HG02763 (cell line): Measurements from ENCODE around the gene CSNK1E.

ENCODE experiments used
- ATAC-seq: cut with Tn5 transposase; IDR thresholded peaks from one replicate; pipeline ENCODE4 v1.9.1; 2021; ENCODE audit warnings: mild to moderate bottlenecking, moderate library complexity; ENCODE audit not compliant: unreplicated experiment

CSNK1E gene

DNA sequence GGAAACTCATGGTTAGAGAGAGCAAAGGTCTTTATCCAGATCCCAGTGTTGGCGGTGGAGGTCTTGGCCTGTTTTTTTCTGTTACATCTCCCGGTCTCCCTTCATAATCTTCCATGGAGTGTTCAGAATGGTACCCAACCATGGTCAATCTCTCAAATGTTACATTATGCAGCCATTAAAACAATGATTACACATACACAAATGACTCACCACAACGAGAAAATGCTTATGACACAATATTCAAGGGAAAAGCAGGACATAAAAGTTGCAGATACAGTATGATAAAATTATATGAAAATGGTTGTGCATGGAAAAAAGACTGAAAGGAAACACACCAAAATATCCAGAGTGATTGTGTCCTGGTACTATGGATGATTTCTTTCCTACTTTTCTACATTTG lies 17.8 kb upstream of the CSNK1E start:
- no peak for ATAC-seq

DNA sequence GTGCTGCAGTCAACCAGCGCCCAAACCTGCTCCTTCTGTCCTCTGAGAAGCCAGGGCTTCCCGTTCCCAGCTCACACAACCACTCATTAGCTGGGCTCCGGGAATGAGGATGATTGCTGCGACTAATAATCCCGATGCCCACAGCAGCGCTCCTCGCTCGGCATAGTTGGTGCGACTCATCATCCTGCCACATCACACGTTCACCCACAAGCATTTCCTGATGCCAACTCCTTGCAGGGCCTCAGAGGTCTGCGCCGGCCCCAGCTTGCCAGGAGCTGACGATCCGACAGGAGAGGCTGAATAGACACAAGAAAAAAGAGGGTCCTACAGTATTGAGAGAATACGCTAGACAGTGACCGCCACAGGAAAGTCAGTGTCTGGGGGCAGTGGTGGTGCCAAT lies 10.6 kb upstream of the CSNK1E start:
- no peak for ATAC-seq

DNA sequence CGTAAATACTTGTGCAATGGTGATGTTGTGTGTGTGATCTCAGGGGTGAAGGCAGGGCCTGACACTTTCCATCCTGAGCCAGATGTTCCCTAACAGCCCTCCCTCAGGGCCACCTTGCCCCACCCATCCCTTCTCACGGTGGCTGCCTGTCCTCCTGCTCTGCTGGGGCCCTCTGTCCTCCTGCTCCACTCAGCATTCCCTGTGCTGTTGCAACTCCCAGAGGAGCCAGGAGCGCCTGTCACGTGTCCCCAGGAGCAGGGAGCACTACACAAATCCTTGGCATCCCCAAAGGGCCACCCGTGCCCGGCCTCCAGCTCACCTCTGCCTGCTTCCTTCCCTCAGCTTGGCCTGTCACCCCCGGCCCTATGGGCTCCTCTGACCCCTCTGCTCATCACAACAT lies 10.2 kb upstream of the CSNK1E start:
- no peak for ATAC-seq

DNA sequence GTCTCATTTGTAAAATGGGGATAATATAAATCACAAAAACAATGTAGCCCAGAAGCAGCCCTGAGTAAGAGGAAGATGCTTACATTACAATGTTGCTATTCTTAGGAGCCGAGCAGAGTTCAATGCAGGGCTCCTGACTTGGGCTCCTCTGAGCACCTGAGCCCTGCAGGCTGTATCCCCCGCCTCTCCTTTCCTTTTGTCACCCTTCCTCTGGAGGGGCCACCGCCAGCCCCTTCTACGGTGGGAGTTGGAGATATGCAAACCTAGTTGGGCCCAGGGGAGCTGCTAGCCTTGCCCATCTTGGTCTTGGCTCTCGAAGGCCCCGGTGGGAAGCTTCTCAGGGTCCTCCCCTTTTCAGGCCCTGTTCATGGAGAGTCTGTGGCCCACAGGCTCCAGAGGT lies 8.4 kb upstream of the CSNK1E start:
- ATAC-seq, result no peak

DNA sequence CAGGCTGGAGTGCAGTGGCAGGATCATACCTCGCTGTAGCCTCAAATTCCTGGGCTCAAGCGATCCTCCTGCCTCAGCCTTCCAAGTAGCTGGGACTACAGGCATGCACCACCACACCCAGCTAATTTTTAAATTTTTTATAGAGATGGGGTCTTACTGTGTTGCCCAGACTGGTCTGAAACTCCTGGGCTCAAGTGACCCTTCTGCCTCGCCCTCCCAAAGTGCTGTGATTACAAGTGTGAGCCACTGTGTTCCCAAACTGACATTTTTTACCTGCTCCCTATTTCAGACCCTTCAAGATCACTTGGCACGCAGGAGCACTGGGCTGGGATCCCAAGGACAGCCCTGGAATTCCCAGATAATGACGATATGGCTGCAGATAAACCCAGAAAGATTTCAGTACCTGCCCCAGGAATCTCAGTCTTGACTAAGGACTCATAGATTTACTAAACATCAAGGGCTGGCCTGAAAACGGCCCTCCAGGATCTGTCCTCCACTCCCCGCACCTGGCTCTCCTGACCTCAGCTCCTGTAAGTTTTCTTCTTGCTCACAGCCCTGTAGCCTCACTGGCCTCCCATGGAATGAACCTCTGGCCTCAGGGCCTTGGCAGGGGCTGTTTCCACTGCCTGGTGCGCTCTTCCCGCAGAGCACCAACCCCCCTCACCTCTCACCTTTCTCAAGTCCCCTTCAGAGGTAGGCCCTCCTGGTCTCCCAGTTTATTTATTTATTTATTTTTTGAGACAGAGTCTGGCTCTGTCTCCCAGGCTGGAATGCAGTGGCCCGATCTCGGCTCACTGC lies 3.6 kb upstream of the CSNK1E start:
- ATAC-seq, result no peak

DNA sequence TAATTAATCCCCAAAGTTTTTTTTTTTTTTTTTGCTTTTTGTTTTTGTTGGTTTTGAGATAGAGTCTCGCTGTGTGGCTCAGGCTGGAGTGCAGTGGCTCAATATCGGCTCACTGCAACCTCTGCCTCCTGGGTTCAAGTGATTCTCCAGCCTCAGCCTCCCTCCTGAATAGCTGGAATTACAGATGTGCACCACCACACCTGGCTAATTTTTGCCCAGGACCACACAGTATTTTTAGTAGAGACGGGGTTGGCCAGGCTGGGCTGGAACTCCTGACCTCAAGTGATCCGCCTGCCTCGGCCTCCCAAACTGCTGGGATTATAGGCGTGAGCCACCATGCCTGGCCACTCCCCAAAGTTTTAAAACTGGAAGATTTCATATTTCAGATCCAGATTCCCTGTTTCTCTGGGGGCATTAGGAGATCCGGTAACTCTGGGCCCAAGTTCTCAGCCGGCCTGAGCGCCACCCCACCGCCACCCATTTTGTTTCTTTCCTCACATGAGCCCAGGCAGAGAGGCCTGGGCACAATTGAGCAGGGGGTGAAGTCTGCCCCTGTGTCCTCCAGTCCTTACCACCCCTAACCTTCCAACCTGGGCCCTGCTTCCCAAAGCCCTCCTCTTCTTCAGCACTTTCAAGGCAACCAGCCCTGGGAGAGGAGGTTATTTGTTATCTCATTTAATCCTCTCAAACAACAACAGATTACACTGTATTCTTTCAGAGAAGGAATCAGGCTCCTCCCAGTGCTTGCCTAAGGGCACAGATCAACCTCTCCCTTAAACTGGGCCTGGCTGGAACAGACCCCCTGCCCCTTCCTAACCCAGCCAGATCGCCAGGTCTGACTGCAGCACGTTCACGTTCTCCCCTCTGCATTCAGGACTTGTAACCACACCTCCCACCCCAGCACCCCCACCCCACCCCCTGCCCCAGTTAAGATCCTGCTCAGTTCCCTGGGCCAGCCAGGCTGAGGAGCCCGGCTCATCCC lies 1.9 kb upstream of the CSNK1E start:
- ATAC-seq, result no peak

DNA sequence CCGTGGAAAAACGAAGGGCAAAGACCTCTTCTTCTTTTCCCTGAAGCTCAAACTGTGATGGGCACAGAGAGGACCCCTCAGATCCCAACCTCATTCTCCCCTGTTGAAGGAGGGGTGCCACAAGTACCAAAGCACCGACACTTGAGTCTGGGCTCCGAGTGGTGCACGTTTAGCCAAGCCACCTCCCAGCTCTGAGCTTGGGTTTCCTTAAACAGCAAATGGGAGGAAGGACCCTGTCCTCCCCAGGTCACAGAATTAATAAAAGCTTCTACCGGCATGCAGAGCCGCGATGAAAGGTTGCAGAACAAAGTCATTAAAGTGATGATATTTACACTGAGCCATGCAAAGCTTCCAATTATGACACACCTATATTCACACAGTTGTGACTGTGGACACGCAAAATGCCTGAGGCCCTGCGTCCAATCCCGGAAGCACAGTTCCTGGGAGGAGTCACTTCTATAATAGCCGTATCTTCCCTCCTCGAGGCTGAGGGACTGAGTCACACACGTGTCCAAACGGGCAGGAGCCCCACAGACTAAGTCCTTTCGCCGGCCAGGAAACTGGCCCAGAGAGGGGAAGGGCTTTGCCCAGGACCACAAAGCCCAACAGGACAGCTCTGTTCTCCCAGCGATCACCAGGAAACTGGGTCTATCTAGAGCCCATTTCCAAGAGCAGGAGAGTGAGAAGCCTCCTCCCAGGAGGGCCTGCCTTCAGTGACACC lies 922 bp upstream of the CSNK1E start:
- ATAC-seq, result no peak

DNA sequence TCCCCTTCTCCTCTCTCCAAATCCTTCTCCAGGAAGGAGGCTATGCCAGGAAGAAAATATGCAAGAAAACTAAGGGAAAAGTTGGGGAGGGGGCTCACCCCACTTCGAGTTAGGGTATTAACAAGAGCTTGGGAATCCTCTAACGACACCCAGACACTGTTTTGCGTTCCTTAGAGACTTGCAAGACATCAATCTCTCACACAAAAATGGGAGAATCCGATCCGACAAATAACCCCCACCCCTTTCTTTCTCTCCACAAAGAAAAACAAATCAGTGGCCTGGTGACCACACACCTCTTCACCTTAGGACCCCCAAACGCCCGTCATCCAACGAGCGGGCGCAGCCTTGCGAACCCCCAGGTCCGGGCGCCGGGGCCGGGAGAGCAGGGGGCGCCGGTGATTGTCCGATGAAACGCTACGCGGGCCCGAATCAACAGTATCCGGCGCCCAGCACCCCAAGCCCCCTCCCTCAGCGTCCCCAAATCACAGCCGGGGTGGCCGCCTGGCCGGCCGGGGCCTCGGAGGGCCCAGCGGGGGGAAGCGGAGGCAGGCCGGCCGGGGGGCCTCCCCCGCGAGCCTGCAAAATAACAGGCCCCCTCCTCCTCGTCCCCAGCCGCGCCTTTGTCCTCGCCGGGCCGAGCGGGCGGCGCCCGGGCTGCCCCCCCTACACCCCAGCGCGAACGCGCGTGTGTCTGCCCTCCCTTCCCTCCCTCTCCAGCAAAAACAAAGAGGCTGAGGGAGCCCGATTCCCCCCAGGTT lies 690 bp downstream of the CSNK1E start:
- ATAC-seq, result peak; percentile 26

DNA sequence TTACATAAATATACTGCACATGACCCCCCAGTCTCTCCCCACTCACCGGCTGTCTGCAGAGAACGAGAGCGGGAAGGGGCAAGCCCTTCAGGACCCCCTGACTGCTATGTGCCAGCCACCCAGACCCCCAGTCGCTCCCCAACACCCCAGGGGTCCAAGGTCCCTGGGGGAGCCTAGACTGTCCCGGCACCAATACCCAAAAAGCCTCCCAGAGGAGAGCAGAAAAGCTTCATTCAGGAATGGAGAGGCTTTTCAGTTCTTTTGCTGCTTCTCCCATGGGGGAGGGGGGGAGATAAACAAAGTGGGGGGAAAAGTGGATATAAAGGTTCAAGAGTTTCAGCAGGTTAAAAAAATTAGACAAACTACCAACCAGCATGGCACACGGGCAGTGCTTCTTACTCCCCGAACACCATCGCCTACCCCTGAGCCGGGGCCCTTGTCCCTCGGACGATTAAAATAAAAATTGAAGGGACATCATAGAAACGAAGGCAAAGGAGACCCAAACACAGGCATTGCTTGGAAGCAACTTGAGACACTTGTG lies 1.3 kb downstream of the CSNK1E start:
- ATAC-seq, result no peak

DNA sequence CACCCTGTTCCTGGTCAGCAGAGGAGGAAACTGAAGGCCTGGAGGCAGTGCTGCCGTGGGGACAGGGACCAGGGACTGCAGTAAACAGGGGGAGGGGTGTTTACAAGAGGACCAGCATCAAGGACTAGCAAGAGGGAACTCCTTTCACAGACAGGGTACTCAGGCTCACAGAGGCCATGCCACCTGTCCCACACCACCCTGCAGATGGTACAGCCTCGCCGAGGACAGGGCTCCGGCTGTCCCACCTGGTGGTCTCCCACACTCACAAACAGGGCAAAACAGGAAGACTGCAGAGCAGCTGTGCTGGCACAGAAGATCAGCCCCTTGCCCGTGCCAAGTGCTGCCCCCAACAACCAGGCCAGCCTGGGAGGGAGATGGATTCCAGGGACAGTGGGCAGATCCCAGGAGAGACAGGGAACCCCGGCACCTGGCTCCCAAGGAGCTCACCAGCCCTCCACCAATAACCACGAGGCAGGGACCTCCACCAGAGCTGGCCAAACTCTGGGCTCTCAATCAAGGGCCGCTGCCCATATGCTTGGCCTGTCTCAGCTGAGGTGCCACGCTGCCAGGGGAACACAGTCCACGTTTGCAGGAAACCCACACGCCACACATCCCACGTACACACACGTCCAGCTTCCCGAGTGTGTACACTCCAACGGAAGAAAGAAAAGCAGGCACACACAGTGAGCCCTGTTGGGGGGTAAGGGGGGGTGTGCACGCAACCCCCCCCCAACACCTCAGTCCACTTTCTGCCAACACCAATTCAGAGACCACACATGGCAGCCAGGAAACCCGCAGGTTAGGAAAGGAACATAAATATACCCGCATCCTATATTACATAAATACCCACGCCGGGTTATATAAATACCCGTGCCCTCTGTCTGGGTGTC lies 2.1 kb downstream of the CSNK1E start:
- ATAC-seq, result no peak

DNA sequence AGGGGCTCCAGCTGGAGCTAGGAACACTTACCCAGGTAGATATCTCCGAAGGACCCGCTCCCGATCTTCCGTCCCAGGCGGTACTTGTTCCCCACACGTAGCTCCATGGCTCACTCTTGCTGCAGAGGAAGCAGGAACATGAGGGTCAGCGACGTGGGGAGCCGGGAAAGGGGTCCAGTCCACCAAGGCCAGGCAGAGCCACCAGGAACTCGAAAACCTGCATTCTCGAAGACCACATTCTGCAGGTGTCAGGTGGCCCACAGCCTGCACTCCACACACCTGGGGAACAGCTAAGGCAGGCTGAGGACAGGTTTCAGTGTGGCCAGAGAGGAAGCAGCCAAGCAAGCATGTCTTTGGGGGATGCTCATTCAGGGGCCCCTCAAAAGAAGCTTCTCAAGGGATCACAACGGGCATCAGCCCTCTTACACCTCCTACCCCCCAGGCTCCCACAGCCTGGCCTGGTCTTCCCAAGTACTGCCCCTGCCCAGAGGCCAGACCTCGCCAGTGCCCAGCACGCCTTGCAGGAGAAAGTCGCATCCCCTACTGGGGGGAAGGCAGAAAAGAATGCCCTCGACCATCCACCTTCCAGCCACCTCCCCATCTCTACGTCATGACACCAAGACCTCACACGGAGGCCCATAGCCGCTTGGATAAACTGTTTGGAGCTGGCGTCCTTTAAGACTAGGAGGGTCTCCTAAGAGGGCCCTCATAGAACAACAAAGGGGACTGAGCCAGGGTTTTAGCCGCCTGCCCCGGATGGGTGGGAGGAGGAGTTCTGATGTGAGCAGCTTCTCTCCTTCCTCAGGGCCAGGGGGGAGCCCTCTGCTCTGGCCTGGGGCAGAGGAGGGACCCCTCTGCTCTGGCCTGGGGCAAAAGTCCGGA lies 2.9 kb downstream of the CSNK1E start:
- ATAC-seq, result no peak

DNA sequence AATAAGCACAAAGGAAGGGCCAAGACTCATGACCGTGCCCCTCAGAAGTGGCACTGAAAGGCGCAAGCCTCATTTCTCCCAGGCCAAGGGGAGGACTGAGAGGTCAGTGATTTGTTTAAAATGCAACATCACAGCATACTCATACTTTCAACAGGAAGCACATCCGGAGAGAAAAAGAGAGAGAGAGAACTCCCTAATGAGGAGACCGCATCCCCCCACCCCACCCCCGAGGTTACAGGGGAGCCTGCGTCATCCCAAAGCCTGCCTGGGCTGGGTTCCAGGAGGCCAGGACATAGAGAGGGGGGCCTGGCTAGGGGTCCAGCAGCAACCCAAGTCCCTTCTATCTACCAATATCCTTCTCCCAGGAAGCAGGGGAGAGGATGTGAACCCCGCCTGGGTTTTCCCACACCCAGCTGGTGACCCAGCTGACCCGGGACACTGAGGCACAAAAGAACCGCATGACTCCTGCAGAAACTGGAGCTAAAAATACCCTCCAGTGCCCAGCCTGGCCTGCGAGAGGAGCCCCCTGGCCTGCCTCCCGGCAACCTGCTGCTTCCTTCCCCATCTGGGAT lies 3.8 kb downstream of the CSNK1E start:
- ATAC-seq, result no peak

DNA sequence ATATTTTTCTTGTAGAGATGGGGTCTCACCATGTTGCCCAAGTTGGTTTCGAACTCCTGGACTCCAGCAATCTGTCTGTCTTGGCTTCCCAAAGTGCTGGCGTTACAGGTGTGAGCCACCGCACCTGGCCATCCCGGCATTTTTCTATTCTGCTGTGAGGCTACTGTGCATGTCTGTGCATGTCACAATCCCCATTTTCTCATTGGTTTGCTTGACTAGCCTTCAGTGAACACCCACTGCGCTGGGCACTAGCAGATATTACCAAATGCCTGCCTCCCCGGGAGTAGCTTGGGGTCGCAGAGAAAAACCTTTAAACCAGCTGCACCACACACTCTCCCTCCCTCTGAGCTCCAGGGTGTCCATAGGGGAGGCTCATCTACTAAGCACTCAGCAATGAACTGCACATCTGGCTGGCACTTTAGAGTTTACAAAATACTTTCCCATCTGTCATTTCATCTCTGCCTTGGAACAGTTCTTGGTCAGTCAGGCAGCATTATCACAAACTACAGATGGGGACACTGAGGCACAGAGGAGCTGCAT lies 4.9 kb downstream of the CSNK1E start:
- ATAC-seq, result no peak

DNA sequence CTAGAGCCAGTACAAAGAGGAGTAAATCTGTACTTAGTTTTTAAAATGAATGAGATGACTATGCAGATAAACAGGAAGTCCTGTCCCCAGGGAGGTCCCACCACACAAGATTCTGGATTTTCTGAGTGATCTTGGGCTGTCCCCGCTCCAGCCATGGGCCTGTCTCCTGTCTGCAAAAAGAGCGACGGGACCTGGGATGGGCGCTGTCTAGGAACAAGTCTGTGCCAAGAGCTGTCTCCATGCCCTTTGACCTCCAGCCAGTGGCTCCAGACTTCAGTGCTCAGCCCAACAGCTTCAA lies 6.0 kb downstream of the CSNK1E start:
- ATAC-seq, result no peak

DNA sequence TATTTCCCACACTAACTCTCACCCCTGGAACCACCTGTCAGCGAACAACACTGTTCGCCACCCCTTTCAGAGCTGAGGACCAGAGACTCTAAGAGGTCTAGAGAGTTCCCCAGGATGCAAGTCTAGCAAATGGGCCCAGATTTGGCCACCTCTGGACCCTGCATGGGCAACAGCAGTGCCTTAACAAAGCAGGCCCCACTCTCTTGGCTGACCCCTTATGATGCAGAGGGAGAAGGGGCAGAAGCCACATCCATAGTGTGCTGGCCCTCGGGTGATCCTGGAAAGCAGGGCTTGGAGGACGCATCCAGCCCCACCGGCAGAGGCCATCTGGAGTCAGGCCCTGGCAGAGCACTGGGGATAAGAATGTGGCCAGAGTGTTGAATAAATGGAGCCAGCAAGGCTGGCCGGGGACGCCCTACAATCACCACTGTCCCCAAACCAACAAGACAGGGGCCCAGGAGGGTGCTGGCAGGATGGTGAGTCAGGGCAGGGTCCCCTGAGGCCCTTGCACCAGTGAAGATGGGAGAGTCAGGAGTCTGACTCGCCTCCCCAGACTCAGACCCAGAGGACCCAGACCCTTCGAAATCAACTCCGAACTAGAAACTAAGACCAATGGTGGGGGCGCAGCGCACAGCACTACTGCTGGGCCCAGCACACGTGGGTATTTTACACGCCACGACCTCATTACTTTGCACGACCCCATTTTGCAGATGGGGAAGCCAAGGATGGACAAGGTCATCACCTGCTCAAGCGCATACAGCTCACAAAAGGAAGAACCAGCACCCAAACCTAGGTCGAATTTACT lies 6.5 kb downstream of the CSNK1E start:
- ATAC-seq, result no peak

DNA sequence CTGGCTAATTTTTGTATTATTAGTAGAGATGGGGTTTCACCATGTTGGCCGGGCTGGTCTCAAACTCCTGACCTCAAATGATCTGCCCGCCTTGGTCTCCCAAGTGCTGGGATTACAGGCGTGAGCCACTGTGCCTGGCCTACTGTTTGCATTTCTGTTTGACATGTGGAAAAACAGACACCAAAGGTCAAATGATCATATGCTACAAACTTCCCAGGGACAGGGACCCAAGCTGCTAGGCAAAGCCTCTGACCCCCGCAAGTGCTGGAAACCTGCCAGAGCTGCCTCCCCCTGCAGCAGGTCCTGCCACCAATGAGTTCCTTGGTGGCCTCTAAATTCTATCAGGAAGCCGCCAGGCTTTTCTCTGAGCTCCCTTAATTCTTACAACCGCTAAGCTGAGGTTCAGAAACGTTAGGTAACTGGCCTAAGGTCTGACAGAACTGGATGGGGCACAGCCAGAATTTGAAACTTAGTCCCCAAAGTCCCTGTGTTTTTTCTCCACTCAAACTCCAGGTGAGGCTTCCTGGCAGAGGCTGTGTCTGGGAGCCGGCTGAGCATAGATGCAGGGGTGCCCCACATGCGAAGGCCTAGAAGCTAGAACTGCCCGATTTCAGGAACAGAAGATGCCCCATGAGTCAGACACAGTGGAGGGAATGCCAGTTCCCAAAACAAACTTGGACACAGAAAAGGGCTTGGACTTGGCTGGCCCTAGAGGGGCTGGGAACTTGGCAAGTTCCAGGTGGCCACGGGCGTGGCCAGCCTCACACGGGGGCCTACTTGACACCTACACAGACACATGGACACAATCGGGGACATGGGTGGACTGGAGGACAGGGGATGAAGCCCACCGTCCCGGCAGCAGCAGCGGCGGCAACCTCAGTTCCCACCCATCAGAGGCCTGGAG lies 7.4 kb downstream of the CSNK1E start:
- ATAC-seq, result no peak
